Mesothelial cell of epicardium (in vitro differentiated cells): ENCODE results near the gene OXSR1. TPM values are rescaled to one million over a fixed set of nuclear protein-coding genes. Genes with fewer than 3 reads are reported as not detected.

Experiments used
- DNase-seq, 2 experiments: peaks; one replicate each; pipeline ENCODE4 v3.0.0; 2021; ENCODE audit warnings: low spot score in 2 of 2; ENCODE audit not compliant: unreplicated experiment in 2 of 2
- H3K27ac Mint-ChIP-seq: 2 replicates; pipeline ENCODE4 v1.8.0; 2021; ENCODE audit warnings: mixed read lengths
- H3K27me3 Mint-ChIP-seq: 2 replicates; pipeline ENCODE4 v1.8.0; 2021; ENCODE audit warnings: low read depth, mixed read lengths
- H3K36me3 Mint-ChIP-seq: 2 replicates; pipeline ENCODE4 v1.8.0; 2021; ENCODE audit warnings: mixed read lengths
- H3K4me1 Mint-ChIP-seq: 2 replicates; pipeline ENCODE4 v1.8.0; 2021; ENCODE audit warnings: mixed read lengths
- H3K4me3 Mint-ChIP-seq: 2 replicates; pipeline ENCODE4 v1.8.0; 2021; ENCODE audit warnings: mild to moderate bottlenecking, moderate library complexity, mixed read lengths
- H3K9me3 Mint-ChIP-seq: 2 replicates; pipeline ENCODE4 v1.8.0; 2021; ENCODE audit warnings: mixed read lengths
- CTCF ChIP-seq: fragments of 200-600 bp; sonication (generic); IDR thresholded peaks from one replicate; pipeline ENCODE4 v1.5.0; 2021; ENCODE audit warnings: antibody characterized with exemption; ENCODE audit not compliant: unreplicated experiment
- total RNA-seq: library from RNA; stranded (reverse); gene quantifications from 3 replicates; pipeline ENCODE4 v1.2.1, GENCODE V29; 2021

The OXSR1 gene
- total RNA-seq, 1 donor from 2014 or later, result 42.6 TPM

DNA sequence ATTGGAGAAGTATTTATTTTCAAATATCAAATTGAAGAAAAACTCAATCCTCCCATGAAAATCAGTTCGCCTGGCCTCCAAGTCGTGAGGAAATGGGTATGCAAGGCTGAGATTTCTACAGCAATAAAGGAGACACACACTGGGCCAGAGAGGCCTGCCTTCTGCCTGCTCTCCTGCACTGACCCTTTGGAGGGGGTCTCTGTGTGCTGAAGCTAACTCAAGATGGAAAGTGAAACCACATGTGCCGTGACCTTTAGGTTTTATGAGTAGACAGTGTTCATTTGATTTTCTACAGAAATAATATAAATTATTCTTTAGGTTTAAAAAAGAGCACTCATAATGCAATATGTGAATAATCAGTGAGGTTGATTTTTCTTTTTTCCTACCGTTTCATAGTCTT is 88.4 kb downstream of the OXSR1 start:
- peaks cover 56% of the 10 kb centered on the region for H3K36me3 Mint-ChIP-seq
- H3K27me3 Mint-ChIP-seq, result no peaks in the 10 kb centered on the region
- no peak for TF ChIP-seq CTCF
- peaks cover 6% of the 10 kb centered on the region for H3K4me1 Mint-ChIP-seq
- H3K4me3 Mint-ChIP-seq, result no peak overlapping the region
- DNase-seq, result no peak
- no peaks in the 10 kb centered on the region for H3K9me3 Mint-ChIP-seq
- no peak overlapping the region for H3K27ac Mint-ChIP-seq

GRCh38 chr3:38254872-38255271 is 89.5 kb downstream of the OXSR1 start:
- no peaks in the 10 kb centered on the region for H3K27me3 Mint-ChIP-seq
- no peak for TF ChIP-seq CTCF
- no peaks in the 10 kb centered on the region for H3K9me3 Mint-ChIP-seq
- H3K36me3 Mint-ChIP-seq, result peaks cover 51% of the 10 kb centered on the region
- no peak overlapping the region for H3K27ac Mint-ChIP-seq
- H3K4me1 Mint-ChIP-seq, result peaks cover 6% of the 10 kb centered on the region
- DNase-seq, result no peak
- H3K4me3 Mint-ChIP-seq, result no peak overlapping the region

DNA sequence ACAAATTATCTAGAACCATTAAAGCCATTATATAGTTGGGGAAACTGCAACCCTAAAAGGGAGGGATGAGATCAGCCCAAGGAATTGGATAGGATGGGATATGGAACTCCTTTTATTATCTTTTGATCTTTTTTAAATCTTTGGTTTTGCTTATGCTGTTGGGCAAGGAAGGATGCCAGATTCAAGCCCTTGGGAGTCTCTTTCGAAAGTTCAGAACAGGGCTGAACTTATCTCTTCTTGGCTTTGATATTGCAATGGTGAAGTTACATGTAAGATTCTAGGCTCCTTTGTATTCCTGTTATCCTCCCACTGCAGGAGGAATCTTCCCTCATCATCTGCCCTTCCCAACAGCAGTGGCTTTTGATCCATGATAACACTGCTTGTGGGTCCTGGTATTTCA is 90.3 kb downstream of the OXSR1 start:
- no peaks in the 10 kb centered on the region for H3K27me3 Mint-ChIP-seq
- H3K9me3 Mint-ChIP-seq, result no peaks in the 10 kb centered on the region
- no peak for DNase-seq
- no peak for TF ChIP-seq CTCF
- peaks cover 6% of the 10 kb centered on the region for H3K4me1 Mint-ChIP-seq
- H3K27ac Mint-ChIP-seq, result no peak overlapping the region
- peaks cover 52% of the 10 kb centered on the region for H3K36me3 Mint-ChIP-seq
- no peak overlapping the region for H3K4me3 Mint-ChIP-seq

DNA sequence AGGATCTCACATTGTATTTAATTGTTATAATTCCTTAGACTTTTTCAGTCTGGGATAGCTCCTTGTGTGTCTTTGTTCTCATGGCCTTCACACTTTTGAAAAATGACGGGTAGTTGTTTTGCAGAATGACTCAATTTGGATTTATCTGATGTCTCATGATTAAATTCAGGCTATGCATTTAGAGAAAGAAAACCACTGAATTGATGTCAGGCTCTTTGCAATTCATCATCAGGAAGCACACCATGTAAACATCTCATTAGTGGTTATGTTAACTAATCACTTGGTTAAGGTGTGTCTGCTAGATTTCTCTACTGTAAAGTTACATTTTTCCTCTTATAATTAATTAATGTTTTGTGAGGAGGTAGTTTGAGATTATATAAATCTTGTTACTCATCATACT is 92.2 kb downstream of the OXSR1 start:
- Mint-ChIP-seq H3K4me1 (peaks cover 6% of the 10 kb centered on the region), H3K27me3 (no peaks in the 10 kb centered on the region), H3K4me3 (no peak overlapping the region), H3K36me3 (peaks cover 47% of the 10 kb centered on the region), H3K9me3 (peaks cover 7% of the 10 kb centered on the region), H3K27ac (no peak overlapping the region)
- no peak for TF ChIP-seq CTCF
- no peak for DNase-seq

GRCh38 chr3:38260474-38260873 is 95.1 kb downstream of the OXSR1 start:
- Mint-ChIP-seq H3K27me3 (no peaks in the 10 kb centered on the region), H3K9me3 (peaks cover 7% of the 10 kb centered on the region), H3K36me3 (peaks cover 22% of the 10 kb centered on the region), H3K4me1 (peaks cover 6% of the 10 kb centered on the region), H3K27ac (no peak overlapping the region), H3K4me3 (no peak overlapping the region)
- DNase-seq, result no peak
- TF ChIP-seq CTCF, result no peak

DNA sequence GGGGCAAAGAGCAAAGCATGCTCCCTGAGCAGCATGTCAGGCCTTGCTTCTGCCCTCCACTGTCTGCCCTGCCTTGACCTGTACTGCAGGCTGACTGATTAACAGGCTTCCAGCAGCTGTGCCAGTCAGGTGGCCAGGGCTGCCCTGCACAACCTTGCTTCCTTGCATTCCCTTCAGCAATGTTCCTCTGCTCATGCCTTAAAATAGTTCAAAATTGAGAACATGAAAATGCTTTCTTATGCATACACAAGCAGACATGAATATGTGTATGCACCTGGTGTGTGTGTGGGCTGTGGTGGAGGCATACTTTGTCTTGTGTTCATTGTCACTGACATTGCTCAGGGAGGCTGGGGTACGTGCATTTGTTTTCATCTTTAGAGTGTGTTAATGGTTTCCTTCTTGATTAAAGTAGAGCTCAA is 99.0 kb downstream of the OXSR1 start:
- Mint-ChIP-seq H3K27ac (no peak overlapping the region), H3K4me3 (no peak overlapping the region), H3K27me3 (no peaks in the 10 kb centered on the region), H3K9me3 (peaks cover 7% of the 10 kb centered on the region), H3K4me1 (no peaks in the 10 kb centered on the region), H3K36me3 (peaks cover 11% of the 10 kb centered on the region)
- no peak for DNase-seq
- TF ChIP-seq CTCF, result no peak
